Muscle layer of duodenum (tissue), 2 donors: ENCODE results near the gene NMNAT2.
A peak's percentile ranks its signal among the peaks of the same experiment; 100 is the strongest.
"Not testable (repeated sequence)": the region's sequence is repeated elsewhere in the genome, so short reads cannot be mapped to it uniquely, and the experiment has no call there.

Source experiments
- H3K27ac ChIP-seq: one replicate; pipeline ENCODE4 v1.7.0; 2013; ENCODE audit warnings: mild to moderate bottlenecking, low read length
- H3K27me3 ChIP-seq: one replicate; pipeline ENCODE4 v1.7.0; 2013; ENCODE audit warnings: low read depth, mild to moderate bottlenecking, control low read depth, low read length
- H3K36me3 ChIP-seq, 2 donors: one replicate each; pipeline ENCODE4 v1.7.0; 2013; ENCODE audit warnings: low read length in 2 of 2, control low read depth in 1 of 2, mild to moderate bottlenecking in 1 of 2; ENCODE audit not compliant: insufficient read depth in 2 of 2, control insufficient read depth in 1 of 2
- H3K4me1 ChIP-seq, 2 donors: one replicate each; pipeline ENCODE4 v1.7.0; 2013; ENCODE audit warnings: low read length in 2 of 2, mild to moderate bottlenecking in 2 of 2, control low read depth in 1 of 2, moderate library complexity in 1 of 2; ENCODE audit not compliant: insufficient read depth in 2 of 2, control insufficient read depth in 1 of 2
- H3K4me3 ChIP-seq, 2 donors: one replicate each; pipeline ENCODE4 v1.7.0; 2013; ENCODE audit warnings: low read length in 2 of 2, low read depth in 1 of 2, mild to moderate bottlenecking in 1 of 2
- H3K9me3 ChIP-seq, 2 donors: one replicate each; pipeline ENCODE4 v1.7.0; 2013; ENCODE audit warnings: low read length in 2 of 2, control low read depth in 1 of 2, mild to moderate bottlenecking in 1 of 2; ENCODE audit not compliant: control insufficient read depth in 1 of 2
- donor health status: healthy.

NMNAT2 gene

DNA sequence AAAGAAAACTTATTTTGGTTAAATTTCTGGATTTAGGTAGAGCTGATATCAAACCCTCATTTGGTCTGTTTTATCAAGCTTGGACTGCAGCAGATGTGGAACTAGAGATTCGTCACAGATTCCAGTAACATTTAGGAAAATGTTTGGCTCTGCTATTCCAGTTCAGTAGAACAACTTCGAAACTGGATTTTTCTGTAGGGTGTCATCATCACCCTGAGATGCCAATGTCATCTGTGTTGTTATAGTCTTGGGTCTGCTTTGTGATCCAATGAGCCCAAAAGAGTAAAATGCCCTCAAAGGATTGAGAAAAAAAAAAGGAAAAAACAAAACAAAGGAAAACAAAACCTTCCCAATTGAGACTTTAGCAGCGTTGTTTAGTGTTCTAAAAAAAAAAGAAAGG, 176.7 kb downstream of the NMNAT2 start:
- Histone ChIP-seq H3K4me1 (no peaks in the 10 kb centered on the region), H3K27ac (peak overlapping the region; percentile 59), H3K36me3 (no peaks in the 10 kb centered on the region), H3K9me3 (no peaks in the 10 kb centered on the region), H3K27me3 (no peaks in the 10 kb centered on the region), H3K4me3 (no peak overlapping the region)

DNA sequence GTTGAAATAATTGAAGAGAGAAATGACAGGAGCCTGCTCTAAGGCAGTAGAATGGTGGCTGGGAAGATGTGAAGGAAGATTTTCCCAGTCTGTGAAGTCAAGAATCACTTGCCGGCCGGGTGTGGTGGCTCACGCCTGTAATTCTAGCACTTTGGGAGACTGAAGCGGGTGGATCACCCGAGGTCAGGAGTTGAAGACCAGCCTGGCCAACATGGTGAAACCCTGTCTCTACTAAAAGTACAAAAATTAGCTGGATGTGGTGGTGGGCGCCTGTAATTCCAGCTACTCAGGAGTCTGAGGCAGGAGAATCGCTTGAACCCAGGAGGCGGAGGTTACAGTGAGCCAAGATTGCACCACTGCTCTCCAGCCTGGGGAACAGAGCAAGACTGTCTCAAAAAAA, 177.3 kb downstream of the NMNAT2 start:
- H3K27ac ChIP-seq = peak overlapping the region; percentile 42
- not testable (repeated sequence) for H3K9me3 ChIP-seq, H3K36me3 ChIP-seq, H3K4me1 ChIP-seq, H3K27me3 ChIP-seq, H3K4me3 ChIP-seq

DNA sequence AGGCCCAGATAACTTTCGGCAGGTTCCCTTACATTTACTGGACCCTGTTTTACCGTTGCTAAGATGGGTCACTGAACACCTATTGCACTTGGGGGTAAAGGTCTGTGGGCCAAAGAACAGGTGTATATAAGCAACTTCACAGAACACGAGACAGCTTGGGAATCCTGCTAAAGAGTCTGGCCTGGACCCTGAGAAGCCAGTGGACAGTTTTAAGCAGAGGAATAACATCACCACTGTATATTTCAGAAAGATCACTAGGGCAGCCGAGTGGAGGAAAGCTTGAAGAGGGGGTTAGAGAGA, 177.7 kb downstream of the NMNAT2 start:
- no peaks in the 10 kb centered on the region for H3K9me3 ChIP-seq
- H3K36me3 ChIP-seq = no peaks in the 10 kb centered on the region
- H3K4me3 ChIP-seq = no peak overlapping the region
- H3K27ac ChIP-seq = peak overlapping the region; percentile 42
- H3K27me3 ChIP-seq = no peaks in the 10 kb centered on the region
- H3K4me1 ChIP-seq = no peaks in the 10 kb centered on the region

DNA sequence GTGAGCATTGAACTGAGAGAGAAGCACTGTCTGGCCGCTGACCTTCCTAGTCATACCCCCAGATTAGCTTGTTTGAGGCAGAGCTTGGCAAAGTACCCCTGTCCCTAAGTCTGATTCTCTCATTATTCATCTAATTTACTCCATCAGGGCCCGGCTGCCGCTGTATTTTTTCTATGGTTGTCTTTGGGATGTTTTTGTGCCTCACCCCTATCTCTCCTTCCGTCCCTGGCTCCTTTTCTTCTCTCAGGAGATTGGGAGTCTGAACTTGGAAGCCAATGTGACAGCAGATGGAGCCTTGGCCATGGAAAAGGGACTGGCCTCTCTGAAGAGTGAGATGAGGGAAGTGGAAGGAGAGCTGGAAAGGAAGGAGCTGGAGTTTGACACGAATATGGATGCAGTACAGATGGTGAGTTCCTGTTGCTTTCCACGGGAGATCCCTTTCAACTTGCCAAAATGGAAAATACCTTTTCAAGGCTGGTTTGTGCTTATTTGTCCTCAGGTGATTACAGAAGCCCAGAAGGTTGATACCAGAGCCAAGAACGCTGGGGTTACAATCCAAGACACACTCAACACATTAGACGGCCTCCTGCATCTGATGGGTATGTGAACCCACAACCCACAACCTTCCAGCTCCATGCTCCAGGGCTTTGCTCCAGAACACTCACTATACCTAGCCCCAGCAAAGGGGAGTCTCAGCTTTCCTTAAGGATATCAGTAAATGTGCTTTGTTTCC, 178.2 kb downstream of the NMNAT2 start:
- H3K36me3 ChIP-seq = no peaks in the 10 kb centered on the region
- no peaks in the 10 kb centered on the region for H3K9me3 ChIP-seq
- no peaks in the 10 kb centered on the region for H3K27me3 ChIP-seq
- H3K4me3 ChIP-seq = no peak overlapping the region
- H3K4me1 ChIP-seq = no peaks in the 10 kb centered on the region
- peak overlapping the region; percentile 42 for H3K27ac ChIP-seq

DNA sequence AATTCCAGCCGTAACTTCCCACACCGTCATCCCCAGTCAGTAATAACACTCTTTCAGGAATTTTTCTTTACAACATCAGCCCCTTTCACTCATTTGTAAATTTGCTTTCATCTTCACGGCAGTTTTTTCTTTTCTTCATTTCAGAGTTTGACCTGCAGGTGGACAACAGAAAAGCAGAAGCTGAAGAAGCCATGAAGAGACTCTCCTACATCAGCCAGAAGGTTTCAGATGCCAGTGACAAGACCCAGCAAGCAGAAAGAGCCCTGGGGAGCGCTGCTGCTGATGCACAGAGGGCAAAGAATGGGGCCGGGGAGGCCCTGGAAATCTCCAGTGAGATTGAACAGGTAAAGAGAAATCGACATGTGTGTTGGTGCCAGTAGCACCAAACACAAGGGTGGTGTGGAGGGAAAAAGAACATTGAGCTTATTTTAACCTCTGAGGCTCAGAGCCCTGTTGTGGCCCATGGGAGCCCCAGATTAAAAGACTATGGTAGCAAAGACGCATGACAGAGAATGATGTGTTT, 178.9 kb downstream of the NMNAT2 start:
- Histone ChIP-seq H3K9me3 (no peaks in the 10 kb centered on the region), H3K27ac (no peak overlapping the region), H3K4me1 (peaks cover 0 to 2% of the 10 kb centered on the region in 2 donors), H3K27me3 (no peaks in the 10 kb centered on the region), H3K4me3 (no peak overlapping the region), H3K36me3 (no peaks in the 10 kb centered on the region)

DNA sequence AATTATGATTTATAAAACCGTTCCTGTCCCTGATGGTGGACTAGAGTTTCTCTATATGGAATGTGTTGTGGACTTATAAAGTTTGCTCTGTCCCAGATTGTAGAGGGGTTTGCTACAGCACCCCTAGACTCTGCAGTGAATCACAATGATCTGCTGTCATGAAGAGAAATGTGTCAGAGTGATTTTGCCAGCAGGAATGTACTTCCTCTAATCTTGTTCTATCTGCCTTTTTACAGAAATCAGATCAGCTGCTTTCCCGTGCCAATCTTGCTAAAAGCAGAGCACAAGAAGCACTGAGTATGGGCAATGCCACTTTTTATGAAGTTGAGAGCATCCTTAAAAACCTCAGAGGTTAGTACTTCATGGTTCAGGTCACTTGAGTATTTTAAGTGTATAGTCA, 180.1 kb downstream of the NMNAT2 start:
- H3K4me3 ChIP-seq = no peak overlapping the region
- H3K4me1 ChIP-seq = peaks cover 0 to 5% of the 10 kb centered on the region in 2 donors
- no peak overlapping the region for H3K27ac ChIP-seq
- no peaks in the 10 kb centered on the region for H3K9me3 ChIP-seq
- no peaks in the 10 kb centered on the region for H3K36me3 ChIP-seq
- no peaks in the 10 kb centered on the region for H3K27me3 ChIP-seq

DNA sequence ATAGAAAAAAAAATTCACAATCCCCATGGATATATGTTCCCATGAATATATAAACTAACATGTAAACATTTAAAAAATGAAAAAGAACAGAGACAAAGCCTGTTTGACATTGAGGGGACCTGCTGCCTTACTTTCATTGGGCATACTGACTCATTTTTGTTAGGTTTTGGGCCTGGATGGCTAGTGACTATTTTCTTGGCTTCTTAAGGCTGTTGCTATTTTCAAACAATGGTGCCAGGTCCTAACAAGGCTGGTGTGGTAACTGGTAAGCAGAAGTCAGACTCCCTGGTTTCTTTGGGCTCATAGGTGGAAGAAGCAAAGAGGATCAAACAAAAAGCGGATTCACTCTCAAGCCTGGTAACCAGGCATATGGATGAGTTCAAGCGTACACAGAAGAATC, 181.1 kb downstream of the NMNAT2 start:
- Histone ChIP-seq H3K4me3 (no peak overlapping the region), H3K27ac (no peak overlapping the region), H3K27me3 (no peaks in the 10 kb centered on the region), H3K4me1 (peaks cover 0 to 5% of the 10 kb centered on the region in 2 donors), H3K9me3 (no peaks in the 10 kb centered on the region), H3K36me3 (no peaks in the 10 kb centered on the region)

DNA sequence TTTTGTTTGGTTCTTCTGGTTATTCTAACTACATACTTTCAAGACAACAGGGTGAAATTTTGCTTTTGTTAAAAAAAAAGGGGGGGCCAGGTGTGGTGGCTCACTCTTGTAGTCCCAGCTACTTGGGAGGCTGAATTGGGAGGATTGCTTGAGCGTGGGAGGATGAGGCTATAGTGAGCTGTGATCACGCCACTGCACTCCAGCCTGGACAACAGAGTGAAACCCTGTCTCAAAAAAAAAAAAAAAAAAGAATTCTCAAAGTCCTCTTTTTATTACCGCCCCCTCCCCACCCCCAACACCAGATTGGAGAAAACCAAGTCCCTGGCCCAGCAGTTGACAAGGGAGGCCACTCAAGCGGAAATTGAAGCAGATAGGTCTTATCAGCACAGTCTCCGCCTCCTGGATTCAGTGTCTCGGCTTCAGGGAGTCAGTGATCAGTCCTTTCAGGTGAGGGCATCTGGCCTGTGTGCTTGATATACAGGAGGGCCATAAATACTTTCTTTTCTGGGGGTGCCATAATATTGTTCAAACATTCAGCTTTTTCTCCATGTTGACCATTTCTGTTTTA, 181.9 kb downstream of the NMNAT2 start:
- Histone ChIP-seq H3K4me3 (no peak overlapping the region), H3K9me3 (no peaks in the 10 kb centered on the region), H3K4me1 (peaks cover 0 to 5% of the 10 kb centered on the region in 2 donors)

DNA sequence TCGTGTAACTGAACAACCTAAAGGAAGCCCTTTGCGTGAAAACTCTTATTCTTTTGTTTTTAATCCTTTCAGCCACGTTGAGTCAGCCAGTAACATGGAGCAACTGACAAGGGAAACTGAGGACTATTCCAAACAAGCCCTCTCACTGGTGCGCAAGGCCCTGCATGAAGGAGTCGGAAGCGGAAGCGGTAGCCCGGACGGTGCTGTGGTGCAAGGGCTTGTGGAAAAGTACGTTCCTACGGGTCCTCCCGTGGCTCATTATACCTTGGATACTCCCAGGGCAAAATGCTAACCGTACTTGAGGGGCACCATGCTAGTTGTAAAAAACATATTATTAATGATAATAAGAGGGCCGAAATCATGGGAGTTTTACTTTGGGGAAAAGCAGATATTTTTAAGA, 182.7 kb downstream of the NMNAT2 start:
- H3K36me3 ChIP-seq = no peaks in the 10 kb centered on the region
- H3K27ac ChIP-seq = peak overlapping the region; percentile 74
- no peaks in the 10 kb centered on the region for H3K9me3 ChIP-seq
- H3K27me3 ChIP-seq = no peaks in the 10 kb centered on the region
- H3K4me3 ChIP-seq = peak overlapping the region in 1 of 2 donors; percentile 53
- peaks cover 0 to 5% of the 10 kb centered on the region in 2 donors for H3K4me1 ChIP-seq

More for the DNA sequence above, 181.9 kb downstream of the NMNAT2 start:
- no peaks in the 10 kb centered on the region for H3K27me3 ChIP-seq
- H3K27ac ChIP-seq = no peak overlapping the region
- H3K36me3 ChIP-seq = no peaks in the 10 kb centered on the region

DNA sequence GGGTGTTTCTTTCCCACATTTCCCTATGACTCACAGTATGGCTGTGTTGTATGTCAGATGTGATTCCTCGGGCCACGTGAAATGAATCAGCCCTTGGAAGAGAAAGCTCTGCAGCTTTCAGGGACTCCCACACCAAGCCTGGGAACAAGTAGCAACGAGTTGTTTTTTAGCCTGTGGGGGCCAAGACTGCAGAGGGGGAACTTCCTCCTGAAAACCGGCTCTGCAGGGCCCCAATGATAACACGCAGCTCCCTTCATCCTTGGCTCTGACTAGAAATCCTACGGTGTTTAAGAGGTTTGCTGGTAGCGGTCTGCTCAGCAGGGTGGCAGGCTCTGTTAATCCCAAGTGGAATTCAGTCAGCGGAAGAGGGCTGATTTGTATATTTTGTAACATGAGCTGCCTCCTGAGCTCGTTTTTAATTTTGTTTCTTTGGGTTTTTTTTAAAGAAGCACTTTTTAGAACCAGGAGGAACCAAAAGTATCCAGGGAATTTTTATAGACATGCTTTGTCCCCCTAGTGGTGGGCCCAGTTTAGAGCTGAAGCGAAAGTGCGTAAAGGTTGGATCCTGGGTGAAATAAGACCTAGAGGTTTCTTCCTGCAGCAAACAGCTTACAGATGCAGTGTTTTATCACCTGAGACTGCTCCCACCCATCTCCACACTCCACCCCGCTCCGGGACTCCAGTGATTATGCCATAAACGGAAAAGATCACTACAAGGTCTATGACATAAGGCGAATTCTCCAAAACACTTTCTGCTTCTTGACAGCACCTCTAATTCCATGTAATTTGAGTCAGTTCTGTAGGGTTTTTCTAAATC, 183.3 kb downstream of the NMNAT2 start:
- Histone ChIP-seq H3K36me3 (no peaks in the 10 kb centered on the region), H3K9me3 (no peaks in the 10 kb centered on the region), H3K27ac (peak overlapping the region; percentile 74), H3K4me3 (peak overlapping the region; percentile 53 to 54), H3K27me3 (no peaks in the 10 kb centered on the region), H3K4me1 (peaks cover 0 to 5% of the 10 kb centered on the region in 2 donors)

DNA sequence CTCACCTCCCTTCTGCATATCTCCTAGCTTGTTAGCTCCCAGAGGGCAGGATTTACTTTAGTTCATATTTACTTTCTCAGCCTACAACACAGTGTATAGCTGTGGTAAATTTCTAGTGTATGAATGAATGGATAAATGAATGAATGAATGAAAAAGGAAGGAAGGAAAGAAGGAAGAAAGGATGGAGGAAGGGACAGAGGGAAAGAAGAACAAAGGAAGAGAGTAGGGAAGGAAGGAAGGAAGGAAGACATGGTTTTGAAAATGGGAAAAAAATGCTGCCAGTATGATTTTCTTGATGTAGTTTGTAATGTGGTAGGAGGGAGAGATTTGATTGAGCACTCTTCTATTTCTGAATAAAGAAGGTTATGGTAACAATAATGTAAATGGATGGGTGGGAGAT, 185.1 kb downstream of the NMNAT2 start:
- H3K4me1 ChIP-seq = peaks cover 0 to 5% of the 10 kb centered on the region in 2 donors
- H3K9me3 ChIP-seq = no peaks in the 10 kb centered on the region
- H3K27ac ChIP-seq = no peak overlapping the region
- H3K4me3 ChIP-seq = no peak overlapping the region
- no peaks in the 10 kb centered on the region for H3K27me3 ChIP-seq
- no peaks in the 10 kb centered on the region for H3K36me3 ChIP-seq
